Measurements from ENCODE around the gene NUBP2. TPM values are rescaled to one million over a fixed set of nuclear protein-coding genes. Genes with fewer than 3 reads are reported as not detected.

Gene NUBP2
- total RNA-seq, 2 experiments from 2014 or later, result 37.9 to 42.4 TPM

Small RNA genes within 50 kb of the gene (microRNA-seq; reads per million reads assigned to microRNA genes)
- gene MIR3177 (ENCODE audit: borderline microRNAs expressed, borderline replicate concordance), result 8.2 reads per million, percentile 15 among the genes with 10 or more reads in this experiment

Other genes with a start within 250 kb of the NUBP2 start
- gene TMEM204, start 249.3 kb upstream of the NUBP2 start, total RNA-seq, result 1 to 10 TPM; 7.7 to 8.2 TPM
- gene IFT140, start 170.9 kb upstream of the NUBP2 start, total RNA-seq, result 10 to 100 TPM; 10.6 to 14.3 TPM
- 10 to 100 TPM; 11.3 to 15.7 TPM for gene CRAMP1, start 170.6 kb upstream of the NUBP2 start, total RNA-seq
- 10 to 100 TPM; 54.0 to 69.4 TPM for gene JPT2, start 104.7 kb upstream of the NUBP2 start, total RNA-seq
- 10 to 100 TPM; 46.5 to 50.7 TPM for gene MAPK8IP3, start 76.8 kb upstream of the NUBP2 start, total RNA-seq
- 10 to 100 TPM; 39.4 to 44.1 TPM for gene NME3, start 11.4 kb upstream of the NUBP2 start, total RNA-seq
- 1 to 10 TPM; 7.7 to 7.8 TPM for gene EME2, start 10.2 kb upstream of the NUBP2 start, total RNA-seq
- gene MRPS34, start 9.8 kb upstream of the NUBP2 start, total RNA-seq, result 100 to 1,000 TPM; 122 to 138 TPM
- 10 to 100 TPM; 14.0 to 17.0 TPM for gene SPSB3, start 389 bp upstream of the NUBP2 start, total RNA-seq
- gene IGFALS, start 10.7 kb downstream of the NUBP2 start, total RNA-seq, result not detected
- 10 to 100 TPM; 29.9 to 30.1 TPM for gene HAGH, start 43.9 kb downstream of the NUBP2 start, total RNA-seq
- 1 to 10 TPM; 6.0 to 7.3 TPM for gene FAHD1, start 44.2 kb downstream of the NUBP2 start, total RNA-seq
- gene MEIOB, start 89.2 kb downstream of the NUBP2 start, total RNA-seq, result under 1 TPM; 0.52 to 0.76 TPM
- not detected for gene HS3ST6, start 135.5 kb downstream of the NUBP2 start, total RNA-seq
- gene MSRB1, start 160.2 kb downstream of the NUBP2 start, total RNA-seq, result 10 to 100 TPM in 1 of 2 experiments, 1 to 10 TPM in 1; 8.5 to 11.0 TPM
- gene RPL3L, start 171.7 kb downstream of the NUBP2 start, total RNA-seq, result not detected
- 100 to 1,000 TPM; 111 TPM for gene NDUFB10, start 176.6 kb downstream of the NUBP2 start, total RNA-seq
- 1,000 to 10,000 TPM; 7,042 to 7,057 TPM for gene RPS2, start 181.9 kb downstream of the NUBP2 start, total RNA-seq
- gene RNF151, start 183.9 kb downstream of the NUBP2 start, total RNA-seq, result not detected
- 10 to 100 TPM; 36.5 to 38.0 TPM for gene TBL3, start 189.1 kb downstream of the NUBP2 start, total RNA-seq
- gene NOXO1, start 198.5 kb downstream of the NUBP2 start, total RNA-seq, result not detected
- gene GFER, start 201.2 kb downstream of the NUBP2 start, total RNA-seq, result 10 to 100 TPM; 29.8 to 30.1 TPM
- 1 to 10 TPM; 5.7 to 7.2 TPM for gene SYNGR3, start 207.0 kb downstream of the NUBP2 start, total RNA-seq
- 10 to 100 TPM; 88.8 to 93.5 TPM for gene ZNF598, start 226.9 kb downstream of the NUBP2 start, total RNA-seq
- gene NPW, start 236.8 kb downstream of the NUBP2 start, total RNA-seq, result 1 to 10 TPM; 1.3 to 1.9 TPM
- 1 to 10 TPM; 1.5 to 2.1 TPM for gene NHERF2, start 243.9 kb downstream of the NUBP2 start, total RNA-seq

Measured in activated naive CD4-positive, alpha-beta T cell treated with anti-CD3 and anti-CD28 coated beads for 36 hours (primary cell).